ENCODE data around the gene ADAP2. TPM values are rescaled to one million over a fixed set of nuclear protein-coding genes. Genes with fewer than 3 reads are reported as not detected.
"Not testable (repeated sequence)": the region's sequence is repeated elsewhere in the genome, so short reads cannot be mapped to it uniquely, and the experiment has no call there.

The ADAP2 gene
- total RNA-seq, 3 donors from 2014 or later, result 7.5 to 40.0 (median 12.3) TPM

DNA sequence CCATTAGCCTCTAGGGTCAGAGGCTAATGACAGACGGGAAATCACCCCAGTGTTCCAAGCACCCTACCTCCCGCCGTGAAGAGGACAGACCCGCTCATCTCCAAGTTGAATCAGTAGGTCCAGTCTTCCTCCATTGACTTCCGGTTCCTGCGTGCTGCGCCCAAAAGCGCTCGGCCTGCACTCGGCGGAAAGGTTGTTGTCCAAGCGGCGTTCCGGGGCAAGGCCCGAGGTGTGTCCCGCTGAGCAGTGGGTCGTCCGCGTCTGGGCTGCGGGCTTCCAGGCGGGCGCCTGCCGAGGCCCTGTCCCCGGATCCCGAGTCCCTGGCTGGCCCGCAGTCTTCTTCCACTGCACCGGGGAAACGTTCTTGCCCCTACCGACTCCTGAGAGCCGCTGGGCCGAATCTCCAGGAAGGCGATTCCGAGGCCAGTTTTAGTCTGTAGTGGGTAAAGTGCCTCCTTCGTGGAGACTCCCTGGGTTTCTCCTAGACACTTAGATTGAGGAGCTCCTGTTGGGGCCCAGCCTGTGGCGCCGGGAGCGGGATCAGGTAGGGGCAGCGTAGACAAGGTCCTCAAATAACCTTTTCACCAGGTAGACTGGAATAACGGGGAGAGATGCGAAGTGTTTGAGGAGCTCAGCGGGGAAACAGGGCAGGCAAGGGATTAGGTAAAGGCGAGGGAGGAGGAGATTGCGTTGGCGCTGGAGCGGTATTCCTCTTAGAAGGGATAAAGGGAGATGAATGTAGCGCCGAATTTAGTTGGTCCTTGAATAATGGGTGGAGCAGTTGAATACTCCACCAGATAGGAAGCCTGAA lies 15.4 kb upstream of the ADAP2 start, which contains the start of gene TEFM:
TEFM (minus strand) TSS at position 138 of the 811 bp plus-strand sequence; CDS start at position 98, 40 bp downstream.
- Histone ChIP-seq H3K9me3 (no peaks in the 10 kb centered on the region), H3K36me3 (no peaks in the 10 kb centered on the region), H3K27me3 (no peaks in the 10 kb centered on the region), H3K4me3 (peak within 1 kb of the TSS; percentile 71 to 72 (median 72)), H3K27ac (peak within 1 kb of the TSS; percentile 82 to 89), H3K4me1 (no peaks in the 10 kb centered on the region)
- TF ChIP-seq POLR2AphosphoS5 (IDR thresholded peaks at IDR 0.05) (peak in 2 of 3 donors; percentile 77 to 81), POLR2A (IDR thresholded peaks at IDR 0.05) (no peak)
- TF ChIP-seq, protein P1, sequence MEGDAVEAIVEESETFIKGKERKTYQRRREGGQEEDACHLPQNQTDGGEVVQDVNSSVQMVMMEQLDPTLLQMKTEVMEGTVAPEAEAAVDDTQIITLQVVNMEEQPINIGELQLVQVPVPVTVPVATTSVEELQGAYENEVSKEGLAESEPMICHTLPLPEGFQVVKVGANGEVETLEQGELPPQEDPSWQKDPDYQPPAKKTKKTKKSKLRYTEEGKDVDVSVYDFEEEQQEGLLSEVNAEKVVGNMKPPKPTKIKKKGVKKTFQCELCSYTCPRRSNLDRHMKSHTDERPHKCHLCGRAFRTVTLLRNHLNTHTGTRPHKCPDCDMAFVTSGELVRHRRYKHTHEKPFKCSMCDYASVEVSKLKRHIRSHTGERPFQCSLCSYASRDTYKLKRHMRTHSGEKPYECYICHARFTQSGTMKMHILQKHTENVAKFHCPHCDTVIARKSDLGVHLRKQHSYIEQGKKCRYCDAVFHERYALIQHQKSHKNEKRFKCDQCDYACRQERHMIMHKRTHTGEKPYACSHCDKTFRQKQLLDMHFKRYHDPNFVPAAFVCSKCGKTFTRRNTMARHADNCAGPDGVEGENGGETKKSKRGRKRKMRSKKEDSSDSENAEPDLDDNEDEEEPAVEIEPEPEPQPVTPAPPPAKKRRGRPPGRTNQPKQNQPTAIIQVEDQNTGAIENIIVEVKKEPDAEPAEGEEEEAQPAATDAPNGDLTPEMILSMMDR (IDR thresholded peaks at IDR 0.05), result no peak
- intact Hi-C loops (cut with DNase I; ENCODE audit: low total_unique reads), result no loop called here
- peak; percentile 76 to 87 for DNase-seq (ENCODE audit: low spot score in 2 of 2)

DNA sequence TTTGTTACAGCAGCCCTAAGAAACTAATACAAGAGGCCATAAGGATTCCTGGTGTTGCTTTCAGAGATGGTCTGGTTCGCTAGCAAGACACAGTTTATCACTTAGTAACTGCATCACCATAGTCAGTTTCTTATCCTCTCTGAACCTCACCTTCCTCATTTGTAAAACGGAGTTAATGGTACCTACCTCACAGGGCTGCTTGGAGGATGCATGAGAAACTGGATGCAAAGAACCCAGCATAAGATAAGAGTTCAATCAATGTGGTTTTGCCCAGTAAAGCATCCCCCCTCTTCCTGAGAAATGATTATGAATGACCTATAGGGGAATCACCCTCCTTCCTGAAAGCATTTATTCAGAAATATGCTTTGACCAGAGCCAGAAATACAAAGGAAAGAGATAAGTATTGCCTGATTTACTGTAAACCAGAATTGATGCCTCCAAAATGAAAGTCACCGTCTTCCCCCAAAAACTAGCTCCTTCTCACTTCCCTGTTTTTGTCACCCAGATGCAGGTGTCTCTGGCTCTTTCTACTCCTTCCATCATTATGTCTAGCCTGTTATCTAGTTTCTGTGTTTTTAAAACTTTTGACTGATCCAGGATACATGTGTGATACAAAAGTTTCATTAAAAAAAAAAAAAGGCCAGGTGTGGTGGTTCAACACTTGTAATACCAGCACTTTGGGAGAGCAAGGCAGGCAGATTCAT lies 12.9 kb upstream of the ADAP2 start:
- H3K9me3 ChIP-seq, result no peaks in the 10 kb centered on the region
- H3K36me3 ChIP-seq, result no peaks in the 10 kb centered on the region
- intact Hi-C loops (cut with DNase I; ENCODE audit: low total_unique reads), result no loop called here
- H3K4me3 ChIP-seq, result no peak overlapping the region
- TF ChIP-seq POLR2AphosphoS5 (IDR thresholded peaks at IDR 0.05), result no peak
- H3K27me3 ChIP-seq, result no peaks in the 10 kb centered on the region
- no peak overlapping the region for H3K27ac ChIP-seq
- no peak for DNase-seq (ENCODE audit: low spot score in 2 of 2)
- no peaks in the 10 kb centered on the region for H3K4me1 ChIP-seq

DNA sequence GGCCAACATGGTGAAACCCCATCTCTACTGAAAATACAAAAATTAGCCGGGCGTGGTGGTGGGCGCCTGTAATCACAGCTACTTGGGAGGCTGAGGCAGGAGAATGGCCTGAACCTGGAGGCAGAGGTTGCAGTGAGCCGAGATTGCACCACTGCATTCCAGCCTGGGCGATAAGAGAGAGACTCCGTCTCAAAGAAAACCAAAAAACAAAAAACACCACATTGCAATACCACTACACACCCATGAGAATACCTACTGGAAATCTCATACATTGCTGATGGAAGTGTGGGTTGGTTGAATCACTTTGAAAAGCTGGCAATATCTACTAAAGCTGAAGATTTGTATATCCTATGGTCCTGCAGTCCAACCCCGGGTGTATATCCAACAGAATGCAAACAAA lies 11.6 kb upstream of the ADAP2 start:
- intact Hi-C loops (cut with DNase I; ENCODE audit: low total_unique reads); H3K4me1 ChIP-seq; H3K27me3 ChIP-seq; H3K27ac ChIP-seq; DNase-seq (ENCODE audit: low spot score in 2 of 2); H3K4me3 ChIP-seq; H3K9me3 ChIP-seq; H3K36me3 ChIP-seq: not testable (repeated sequence)

DNA sequence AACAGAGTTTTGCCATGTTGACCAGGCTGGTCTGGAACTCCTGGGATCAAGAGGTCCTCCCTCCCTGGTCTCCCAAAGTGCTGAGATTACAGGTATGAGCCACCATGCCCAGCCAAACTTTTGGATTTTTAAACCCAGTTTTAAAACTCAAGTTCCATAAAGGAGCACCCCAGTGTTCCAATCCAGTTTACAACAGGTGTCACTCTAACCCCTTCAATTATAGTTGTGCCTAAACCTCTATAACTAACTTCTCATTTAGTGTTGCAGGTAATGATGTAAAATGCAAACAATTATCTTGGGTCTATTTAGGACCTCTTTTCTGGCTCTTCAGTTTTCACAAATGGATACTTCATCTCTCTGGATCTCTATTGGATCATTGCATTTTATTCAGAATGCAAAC lies 7.8 kb upstream of the ADAP2 start:
- Histone ChIP-seq H3K4me1 (no peaks in the 10 kb centered on the region), H3K4me3 (no peak overlapping the region), H3K27me3 (no peaks in the 10 kb centered on the region), H3K27ac (no peak overlapping the region), H3K9me3 (no peaks in the 10 kb centered on the region), H3K36me3 (no peaks in the 10 kb centered on the region)
- intact Hi-C loops (cut with DNase I; ENCODE audit: low total_unique reads), result no loop called here
- TF ChIP-seq, protein P1 (IDR thresholded peaks at IDR 0.05), result no peak
- TF ChIP-seq POLR2AphosphoS5 (IDR thresholded peaks at IDR 0.05) (no peak), POLR2A (IDR thresholded peaks at IDR 0.05) (no peak)
- no peak for DNase-seq (ENCODE audit: low spot score in 2 of 2)

DNA sequence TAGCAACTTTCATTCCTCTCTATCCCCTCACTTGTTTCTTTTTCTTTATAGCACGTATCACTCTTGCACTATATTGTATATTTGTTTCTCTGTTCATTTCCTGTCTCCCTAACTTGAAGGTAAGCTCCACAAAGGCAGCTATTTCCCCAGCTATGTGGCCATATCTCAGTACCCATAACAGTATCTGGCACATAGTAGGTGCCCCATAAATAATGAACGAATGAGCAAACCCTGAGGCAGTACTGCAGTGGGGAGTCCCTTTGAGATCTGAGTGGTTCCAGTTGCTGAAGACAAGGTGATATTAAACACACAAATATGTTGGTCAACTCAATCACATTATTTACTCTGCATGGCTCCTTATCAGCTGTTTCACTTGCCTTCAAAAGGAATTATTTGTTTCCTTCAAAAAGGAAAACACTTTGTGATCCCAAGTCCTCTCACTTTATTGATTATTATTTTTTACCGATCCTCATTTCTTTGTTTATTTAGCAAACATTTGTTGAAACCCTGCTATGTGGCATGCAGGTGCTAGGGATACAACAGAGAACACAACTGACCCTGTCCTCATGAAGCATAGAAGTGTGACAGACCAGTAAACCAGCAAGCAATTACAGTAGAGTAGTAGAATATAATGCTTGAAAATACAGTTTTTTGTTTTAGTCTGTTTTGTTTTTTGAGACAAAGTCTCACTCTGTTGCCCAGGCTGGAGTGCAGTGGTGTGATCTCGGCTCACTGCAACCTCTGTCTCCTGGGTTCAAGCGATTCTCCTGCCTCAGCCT lies 5.7 kb upstream of the ADAP2 start:
- Histone ChIP-seq H3K36me3 (no peaks in the 10 kb centered on the region), H3K4me3 (no peak overlapping the region), H3K4me1 (no peaks in the 10 kb centered on the region), H3K27me3 (no peaks in the 10 kb centered on the region), H3K9me3 (no peaks in the 10 kb centered on the region), H3K27ac (no peak overlapping the region)
- intact Hi-C loops (cut with DNase I; ENCODE audit: low total_unique reads), result no loop called here
- DNase-seq (ENCODE audit: low spot score in 2 of 2), result no peak
- TF ChIP-seq POLR2A (IDR thresholded peaks at IDR 0.05) (no peak), POLR2AphosphoS5 (IDR thresholded peaks at IDR 0.05) (no peak)
- TF ChIP-seq, protein P1 (IDR thresholded peaks at IDR 0.05), result no peak
